GM23338 (cell line): ENCODE data around the gene VPS52. TPM values are rescaled to one million over a fixed set of nuclear protein-coding genes. Genes with fewer than 3 reads are reported as not detected.

Experiments
- ATAC-seq: fragments of 200-7000 bp; cut with Tn5 transposase; 3 replicates; pipeline ENCODE4 v1.9.1; 2020
- DNase-seq: peaks from one replicate; pipeline ENCODE4 v3.0.0-alpha.2; 2015; ENCODE audit warnings: low spot score
- H2AFZ ChIP-seq: fragments of 200-600 bp; sonication (generic); 2 replicates; pipeline ENCODE4 v1.8.0; 2016; ENCODE audit warnings: antibody characterized with exemption, mild to moderate bottlenecking, moderate library complexity
- H3F3A ChIP-seq: fragments of 200-600 bp; sonication (generic); replicated peaks from 2 replicates; pipeline ENCODE4 v1.8.0; 2017; ENCODE audit warnings: antibody characterized with exemption, mixed run types, low read depth
- H3K27ac ChIP-seq: fragments of 200-600 bp; sonication (generic); 2 replicates; pipeline ENCODE4 v1.6.1; 2016; ENCODE audit warnings: low read depth
- H3K27me3 ChIP-seq: fragments of 200-600 bp; sonication (generic); 2 replicates; pipeline ENCODE4 v1.8.0; 2016; ENCODE audit warnings: mild to moderate bottlenecking, mixed run types, moderate library complexity; ENCODE audit not compliant: insufficient read depth
- H3K36me3 ChIP-seq: fragments of 200-600 bp; sonication (generic); 2 replicates; pipeline ENCODE4 v1.8.0; 2016; ENCODE audit warnings: mild to moderate bottlenecking; ENCODE audit not compliant: insufficient read depth
- H3K4me1 ChIP-seq: fragments of 200-600 bp; sonication (generic); 2 replicates; pipeline ENCODE4 v1.8.0; 2016; ENCODE audit warnings: mild to moderate bottlenecking, moderate library complexity; ENCODE audit not compliant: insufficient read depth
- H3K4me2 ChIP-seq: fragments of 200-600 bp; sonication (generic); 2 replicates; pipeline ENCODE4 v1.7.1; 2017; ENCODE audit warnings: mixed run types
- H3K4me3 ChIP-seq: fragments of 200-600 bp; sonication (generic); 2 replicates; pipeline ENCODE4 v1.6.1; 2016; ENCODE audit warnings: mixed run types
- H3K79me2 ChIP-seq: fragments of 200-600 bp; sonication (generic); replicated peaks from 2 replicates; pipeline ENCODE4 v1.8.0; 2017; ENCODE audit warnings: mild to moderate bottlenecking; ENCODE audit not compliant: insufficient read depth
- H3K9me2 ChIP-seq: fragments of 200-600 bp; sonication (generic); 2 replicates; pipeline ENCODE4 v1.8.0; 2017; ENCODE audit not compliant: insufficient read depth
- H4K20me1 ChIP-seq: fragments of 200-600 bp; sonication (generic); replicated peaks from 2 replicates; pipeline ENCODE4 v1.8.0; 2017; ENCODE audit warnings: mild to moderate bottlenecking; ENCODE audit not compliant: insufficient read depth
- H3K27ac Mint-ChIP-seq: 2 replicates; pipeline ENCODE4 v1.8.0; 2020; ENCODE audit warnings: inconsistent platforms, mild to moderate bottlenecking, moderate library complexity, mixed read lengths
- H3K27me3 Mint-ChIP-seq: 3 replicates; pipeline ENCODE4 v1.8.0; 2022; ENCODE audit warnings: low read depth, mild to moderate bottlenecking, moderate library complexity, mixed read lengths, inconsistent platforms; ENCODE audit not compliant: insufficient read depth, poor library complexity
- H3K36me3 Mint-ChIP-seq: 3 replicates; pipeline ENCODE4 v1.8.0; 2021; ENCODE audit warnings: low read depth, mild to moderate bottlenecking, inconsistent platforms, moderate library complexity, mixed read lengths
- H3K4me1 Mint-ChIP-seq: 3 replicates; pipeline ENCODE4 v1.8.0; 2020; ENCODE audit warnings: mild to moderate bottlenecking, inconsistent platforms, mixed read lengths
- H3K4me3 Mint-ChIP-seq: 3 replicates; pipeline ENCODE4 v1.8.0; 2021; ENCODE audit warnings: moderate library complexity, mild to moderate bottlenecking, inconsistent platforms, mixed read lengths
- H3K9me3 Mint-ChIP-seq: 3 replicates; pipeline ENCODE4 v1.8.0; 2020; ENCODE audit warnings: moderate library complexity, mild to moderate bottlenecking, inconsistent platforms, mixed read lengths
- JUNB ChIP-seq: IDR thresholded peaks from one replicate; pipeline ENCODE4 v1.6.1; 2016; ENCODE audit warnings: antibody characterized with exemption; ENCODE audit not compliant: unreplicated experiment
- POLR2AphosphoS5 ChIP-seq: IDR thresholded peaks from 2 replicates; pipeline ENCODE4 v1.6.1; 2016; ENCODE audit warnings: antibody characterized with exemption, low read depth
- REST ChIP-seq: IDR thresholded peaks from one replicate; pipeline ENCODE4 v1.6.1; 2018; ENCODE audit warnings: antibody characterized with exemption; ENCODE audit not compliant: unreplicated experiment
- ZNF114 ChIP-seq: fragments of 250-450 bp; sonication (Bioruptor Pico); IDR thresholded peaks from 2 replicates; pipeline ENCODE4 v1.5.0; 2020; ENCODE audit warnings: mild to moderate bottlenecking, moderate library complexity
- ZNF331 ChIP-seq: fragments of 250-450 bp; sonication (Bioruptor Pico); IDR thresholded peaks from 2 replicates; pipeline ENCODE4 v1.5.0; 2020; ENCODE audit warnings: low read depth, mild to moderate bottlenecking, moderate library complexity
- ZNF462 ChIP-seq: fragments of 250-450 bp; sonication (Bioruptor Pico); IDR thresholded peaks from 2 replicates; pipeline ENCODE4 v1.5.0; 2020; ENCODE audit warnings: mild to moderate bottlenecking, moderate library complexity
- polyA plus RNA-seq: library from polyadenylated mRNA; unstranded; fragments of >200 nt; fragmentation: Nextera tagmentation; extraction: Ambion mirVana; gene quantifications from 2 replicates; pipeline ENCODE4 v1.2.1, GENCODE V29; 2016
- total RNA-seq: library from RNA; depleted of rRNA; stranded (reverse); fragments of >200 nt; shearing (Covaris generic); gene quantifications from 2 replicates; pipeline ENCODE4 v1.2.3, GENCODE V29; 2014
- TF ChIP-seq, protein P1 (sequence below), 2 experiments: fragments of 200-600 bp in 1 of 2; sonication (generic) in 1 of 2; conservative IDR thresholded peaks; 2 replicates each; pipeline versions ENCODE4 v1.5.1 to v1.6.1; 2016 to 2017; ENCODE audit warnings: antibody characterized with exemption in 2 of 2, low read depth in 2 of 2, mild to moderate bottlenecking in 2 of 2, moderate library complexity in 1 of 2

The VPS52 gene
- total and polyA plus RNA-seq, 2 experiments from 2014 or later: 27.9 to 31.1 TPM

- peaks cover 30% of the 10 kb centered on the region for H3K36me3 Mint-ChIP-seq
- H3K4me3 ChIP-seq: peak overlapping the region; percentile 98
- no peak overlapping the region for H3K27ac ChIP-seq
- no peaks in the 10 kb centered on the region; the same call in 1 of the 3 replicates for H3K9me3 Mint-ChIP-seq
- H3K9me2 ChIP-seq: no peaks in the 10 kb centered on the region
- H4K20me1 ChIP-seq: peaks cover 18% of the 10 kb centered on the region
- peaks cover 11% of the 10 kb centered on the region; the same call in 1 of the 2 replicates for H3K36me3 ChIP-seq
- peaks cover 60% of the 10 kb centered on the region for H3K4me1 Mint-ChIP-seq
- H3K4me3 Mint-ChIP-seq: peak overlapping the region; percentile 84
- ATAC-seq: no peak
- no peak overlapping the region for H2AFZ ChIP-seq
- peak overlapping the region; percentile 70; the same call in 1 of the 2 replicates for H3K27ac Mint-ChIP-seq
- peaks cover 35% of the 10 kb centered on the region for H3K27me3 ChIP-seq
- peak overlapping the region; percentile 96 for H3K4me2 ChIP-seq
- TF ChIP-seq POLR2AphosphoS5 (no peak), ZNF331 (no peak), ZNF462 (CRISPR knock-in tag) (no peak), JUNB (no peak), ZNF114 (CRISPR knock-in tag) (no peak), REST (no peak)
- TF ChIP-seq, protein P1, sequence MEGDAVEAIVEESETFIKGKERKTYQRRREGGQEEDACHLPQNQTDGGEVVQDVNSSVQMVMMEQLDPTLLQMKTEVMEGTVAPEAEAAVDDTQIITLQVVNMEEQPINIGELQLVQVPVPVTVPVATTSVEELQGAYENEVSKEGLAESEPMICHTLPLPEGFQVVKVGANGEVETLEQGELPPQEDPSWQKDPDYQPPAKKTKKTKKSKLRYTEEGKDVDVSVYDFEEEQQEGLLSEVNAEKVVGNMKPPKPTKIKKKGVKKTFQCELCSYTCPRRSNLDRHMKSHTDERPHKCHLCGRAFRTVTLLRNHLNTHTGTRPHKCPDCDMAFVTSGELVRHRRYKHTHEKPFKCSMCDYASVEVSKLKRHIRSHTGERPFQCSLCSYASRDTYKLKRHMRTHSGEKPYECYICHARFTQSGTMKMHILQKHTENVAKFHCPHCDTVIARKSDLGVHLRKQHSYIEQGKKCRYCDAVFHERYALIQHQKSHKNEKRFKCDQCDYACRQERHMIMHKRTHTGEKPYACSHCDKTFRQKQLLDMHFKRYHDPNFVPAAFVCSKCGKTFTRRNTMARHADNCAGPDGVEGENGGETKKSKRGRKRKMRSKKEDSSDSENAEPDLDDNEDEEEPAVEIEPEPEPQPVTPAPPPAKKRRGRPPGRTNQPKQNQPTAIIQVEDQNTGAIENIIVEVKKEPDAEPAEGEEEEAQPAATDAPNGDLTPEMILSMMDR (conservative IDR thresholded peaks at IDR 0.05; ENCODE audit: low read depth in 2 of 2): no peak
- peaks cover 31% of the 10 kb centered on the region for H3F3A ChIP-seq
- peaks cover 33% of the 10 kb centered on the region for H3K4me1 ChIP-seq
- H3K79me2 ChIP-seq: peaks cover 25% of the 10 kb centered on the region
- peaks cover 39% of the 10 kb centered on the region for H3K27me3 Mint-ChIP-seq
- no peak for DNase-seq
These were observed 67.6 kb downstream of the VPS52 start for GRCh38 chr6:33204165-33204414.
